ENCODE measurements around the gene KCNJ9.

Gene KCNJ9

GRCh38 chr1:160089883-160090282 is 8.5 kb downstream of the KCNJ9 start:
- no peak for DNase-seq

DNA sequence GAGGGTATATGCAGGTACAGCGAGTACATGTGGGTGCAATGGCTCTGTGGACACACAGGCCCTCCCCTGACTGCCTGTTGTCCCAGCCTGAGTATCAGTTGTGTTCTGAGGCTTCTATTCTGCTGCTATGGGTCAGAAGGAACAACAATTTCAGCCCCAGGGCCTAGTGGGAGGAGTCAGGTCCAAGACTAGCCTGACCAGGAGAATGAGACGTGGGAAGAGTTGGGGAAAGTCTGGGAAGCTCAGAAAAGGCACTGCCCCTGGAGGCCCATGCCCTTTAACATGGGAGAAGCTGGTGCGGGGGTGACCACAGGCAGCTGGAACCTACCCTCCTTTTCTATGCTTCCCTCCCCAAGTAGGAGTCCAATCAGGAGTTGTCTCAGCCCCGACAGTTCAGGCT is 9.4 kb downstream of the KCNJ9 start:
- no peak for DNase-seq

- DNase-seq, result no peak
Measured at GRCh38 chr1:160091666-160092223, 10.4 kb downstream of the KCNJ9 start.

DNA sequence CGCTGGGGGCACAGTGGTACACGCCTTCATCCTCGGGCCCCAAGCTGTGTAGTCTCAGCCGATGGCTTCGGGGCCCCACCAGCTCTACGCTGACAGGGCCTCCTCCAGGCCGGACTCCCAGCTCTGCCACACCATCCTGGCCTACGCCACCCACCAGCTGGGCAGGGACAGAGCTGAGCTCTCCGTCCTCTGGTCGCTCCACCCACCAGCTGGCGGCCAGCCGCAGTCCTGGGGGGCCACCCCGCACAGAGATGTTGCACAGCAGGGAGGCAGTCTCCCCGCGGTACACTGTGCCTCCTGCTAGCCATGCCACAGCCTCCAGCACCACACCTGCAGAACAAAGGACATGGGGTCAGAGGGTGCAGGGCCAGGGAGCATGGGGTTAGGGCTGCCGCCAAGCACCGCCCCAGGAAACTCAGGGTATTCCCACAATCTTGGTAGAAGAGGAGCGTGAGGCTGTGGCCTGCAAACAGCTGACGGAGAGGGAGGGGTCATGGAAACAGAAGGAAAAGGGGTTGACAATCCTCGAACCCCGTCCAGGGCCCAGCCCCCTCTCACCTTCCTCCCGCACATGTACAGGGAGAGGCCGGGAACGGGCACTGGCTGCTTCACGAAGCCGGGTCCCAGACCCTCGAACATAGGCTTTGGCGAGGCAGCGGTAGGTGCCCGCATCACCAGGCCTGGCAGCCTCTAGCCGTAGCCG is 11.2 kb downstream of the KCNJ9 start:
- DNase-seq, result no peak

GRCh38 chr1:160093069-160093395 is 11.7 kb downstream of the KCNJ9 start:
- DNase-seq, result no peak

GRCh38 chr1:160093624-160094290 is 12.4 kb downstream of the KCNJ9 start:
- no peak for DNase-seq

- DNase-seq, result no peak
Measured at GRCh38 chr1:160094291-160094625, 12.9 kb downstream of the KCNJ9 start.

DNA sequence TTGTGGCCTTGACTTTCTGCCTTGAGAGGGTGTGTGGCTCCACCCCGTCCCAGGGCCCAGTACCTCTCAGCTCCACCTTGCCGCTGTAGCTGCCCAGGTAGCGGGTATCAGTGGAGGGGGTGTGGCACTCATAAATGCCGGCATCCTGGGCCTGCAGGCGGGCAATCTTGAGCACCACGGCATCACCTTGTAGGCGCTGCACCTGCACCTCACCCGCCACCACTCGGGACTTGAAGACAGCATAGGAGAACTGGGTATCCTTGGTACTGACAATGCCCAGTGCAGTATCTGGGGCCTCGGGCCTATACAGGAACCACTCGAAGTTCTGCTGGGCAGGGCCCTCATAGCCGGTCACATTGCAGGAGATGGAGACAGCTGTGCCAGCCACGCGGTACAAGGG is 13.5 kb downstream of the KCNJ9 start:
- DNase-seq, result no peak

DNA sequence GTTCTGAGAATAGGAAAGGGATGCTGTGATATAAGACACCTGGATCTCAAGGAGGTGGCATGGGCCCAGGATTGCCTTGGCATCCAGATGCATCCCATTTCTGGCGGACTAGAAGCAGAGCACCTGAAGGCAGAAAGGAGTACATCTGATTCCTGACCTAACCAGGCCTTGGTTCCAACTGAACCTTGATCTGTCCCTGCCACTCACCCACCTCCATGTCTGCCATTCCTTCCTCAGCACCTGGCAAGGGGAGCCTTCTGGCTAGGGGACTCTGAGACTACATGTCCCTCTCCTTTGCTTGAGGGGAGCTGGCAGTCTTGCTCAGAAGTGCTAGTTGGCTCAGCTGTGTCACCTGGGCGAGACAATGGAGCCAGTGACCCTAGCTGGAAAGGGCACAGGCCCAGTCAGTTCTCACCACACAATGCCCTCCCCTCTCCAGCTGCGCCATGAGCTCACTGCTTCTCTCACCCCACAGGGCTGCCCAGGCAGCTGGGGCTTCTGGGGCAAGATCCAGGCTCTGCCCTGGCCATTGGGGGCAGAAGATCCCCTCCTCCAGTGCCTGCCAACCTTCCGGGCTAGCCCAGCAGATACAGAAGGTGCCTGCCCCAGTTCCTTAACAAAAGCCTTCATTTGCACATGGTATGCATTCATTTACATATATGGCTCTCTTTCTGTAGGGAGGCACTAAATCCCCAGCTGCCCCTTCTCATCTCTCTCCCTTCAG is 14.2 kb downstream of the KCNJ9 start:
- no peak for DNase-seq

DNA sequence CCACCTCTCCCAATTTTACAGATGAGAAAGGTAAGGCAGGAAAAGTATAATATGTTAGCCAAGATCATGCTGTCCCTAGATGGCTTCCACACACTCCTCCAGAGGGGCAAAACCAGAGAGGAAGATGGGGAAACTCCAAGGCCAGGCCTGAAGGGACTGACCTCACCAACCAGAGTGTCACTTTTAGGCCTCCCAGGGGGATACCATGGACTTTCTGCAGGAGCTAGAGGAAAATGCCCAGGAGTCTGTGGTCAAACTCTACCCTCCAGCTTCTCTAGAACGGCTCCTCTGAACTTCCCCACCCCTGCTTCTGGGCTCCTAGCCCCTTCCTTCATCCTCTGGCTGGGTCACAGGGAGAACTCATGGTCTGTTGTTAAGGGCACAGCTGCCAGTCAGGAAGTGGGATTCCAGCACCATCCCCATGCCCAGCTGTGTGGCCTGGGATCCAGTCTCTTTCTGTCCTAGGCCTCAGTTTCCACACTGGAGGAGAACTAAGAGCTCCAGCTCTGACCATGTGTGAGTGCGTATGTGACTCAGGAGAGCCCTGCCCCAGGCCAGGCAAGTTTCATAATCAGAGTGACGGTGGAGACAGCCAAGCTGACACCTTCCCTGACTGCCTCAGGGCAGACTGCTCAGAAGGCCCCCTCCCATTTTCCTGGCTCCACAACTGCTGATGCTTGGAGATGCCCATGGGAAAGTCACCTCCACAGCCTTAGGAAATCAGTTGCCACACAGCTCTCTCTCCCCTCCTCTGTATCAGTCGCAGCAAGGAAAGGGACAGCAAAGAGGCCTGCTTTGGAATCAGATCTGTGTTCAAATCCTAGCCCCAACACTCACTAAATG is 15.2 kb downstream of the KCNJ9 start:
- no peak for DNase-seq

DNA sequence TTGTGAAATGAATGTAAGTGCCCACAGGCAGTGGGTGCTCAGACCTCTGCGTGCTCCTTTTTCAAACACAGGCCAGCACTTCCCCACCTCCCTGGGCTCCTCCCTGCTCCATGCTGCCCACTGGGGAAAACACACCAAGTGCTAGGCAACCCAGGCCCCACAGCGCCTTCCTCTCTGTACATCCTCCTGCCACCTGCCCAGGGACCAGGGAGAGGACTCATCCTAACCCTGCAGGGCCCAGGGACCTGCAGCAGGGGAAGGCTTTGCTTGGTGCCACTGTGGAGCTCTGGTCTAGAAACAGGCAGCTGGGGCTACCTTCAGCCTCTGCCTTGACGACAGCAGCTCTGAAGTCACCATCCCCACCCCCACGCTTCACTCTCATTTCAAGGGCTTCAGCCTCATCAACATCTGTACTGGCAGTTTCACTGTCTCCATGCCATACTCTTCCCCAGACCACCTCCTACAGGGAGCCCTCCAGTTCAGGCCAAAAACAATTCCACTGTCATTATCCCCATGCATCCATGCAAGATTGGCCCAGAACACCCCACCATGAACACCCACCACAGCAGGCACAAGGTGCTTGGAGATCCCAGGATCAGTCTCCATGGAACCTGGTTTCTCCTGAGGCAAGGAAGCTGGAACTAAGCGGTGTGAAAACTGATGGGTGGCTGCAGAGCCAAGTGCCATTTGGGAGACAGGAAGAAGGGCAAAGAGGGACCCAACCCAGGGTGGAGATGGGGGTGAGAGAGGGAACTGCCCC is 16.0 kb downstream of the KCNJ9 start:
- no peak for DNase-seq

- DNase-seq, result peak; percentile 89
Measured at GRCh38 chr1:160097911-160098851, 16.8 kb downstream of the KCNJ9 start, which contains the start of gene IGSF8. Gene IGSF8, minus strand, starts transcription at chr1:160098619. Its CDS starts 147 bp downstream, at chr1:160098472.

DNA sequence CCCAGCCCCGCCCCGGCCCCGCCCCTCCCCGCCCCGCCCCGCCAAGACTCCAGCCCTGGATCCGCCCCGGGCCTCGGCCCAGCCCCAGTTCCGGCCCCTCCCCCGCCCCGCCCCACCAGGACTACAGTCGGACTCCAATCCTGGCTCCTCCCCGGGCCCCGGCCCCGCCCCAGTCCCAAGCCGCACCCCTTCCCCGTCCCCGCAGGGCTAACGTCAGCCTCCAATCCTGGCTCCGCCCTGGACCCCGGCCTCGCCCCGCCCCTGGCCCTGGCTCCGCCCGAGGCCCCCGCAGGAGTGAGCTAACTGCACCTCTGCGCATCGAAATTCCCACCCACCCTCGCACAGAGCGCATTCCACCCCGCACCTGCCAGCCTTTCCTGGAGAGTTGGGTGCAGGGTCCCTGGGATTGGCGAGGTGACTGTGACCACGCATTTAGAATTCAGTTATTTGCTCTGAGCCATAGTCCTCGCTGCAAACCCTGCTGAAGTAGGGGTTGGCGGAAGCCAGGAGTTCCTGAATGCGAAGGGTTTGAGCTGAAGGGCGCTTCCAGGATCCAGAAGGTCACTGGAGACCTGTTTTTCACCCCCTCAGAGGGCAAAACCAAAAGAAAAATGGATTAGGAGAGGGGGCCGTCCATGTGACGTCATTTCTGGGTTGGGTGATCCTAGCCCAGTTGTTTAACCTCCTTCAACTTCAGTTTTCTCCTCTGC is 17.7 kb downstream of the KCNJ9 start:
- peak; percentile 99 for DNase-seq

GRCh38 chr1:160099716-160100375 is 18.5 kb downstream of the KCNJ9 start:
- DNase-seq, result no peak

GRCh38 chr1:160101037-160101716 is 19.8 kb downstream of the KCNJ9 start:
- peak; percentile 63 for DNase-seq

DNA sequence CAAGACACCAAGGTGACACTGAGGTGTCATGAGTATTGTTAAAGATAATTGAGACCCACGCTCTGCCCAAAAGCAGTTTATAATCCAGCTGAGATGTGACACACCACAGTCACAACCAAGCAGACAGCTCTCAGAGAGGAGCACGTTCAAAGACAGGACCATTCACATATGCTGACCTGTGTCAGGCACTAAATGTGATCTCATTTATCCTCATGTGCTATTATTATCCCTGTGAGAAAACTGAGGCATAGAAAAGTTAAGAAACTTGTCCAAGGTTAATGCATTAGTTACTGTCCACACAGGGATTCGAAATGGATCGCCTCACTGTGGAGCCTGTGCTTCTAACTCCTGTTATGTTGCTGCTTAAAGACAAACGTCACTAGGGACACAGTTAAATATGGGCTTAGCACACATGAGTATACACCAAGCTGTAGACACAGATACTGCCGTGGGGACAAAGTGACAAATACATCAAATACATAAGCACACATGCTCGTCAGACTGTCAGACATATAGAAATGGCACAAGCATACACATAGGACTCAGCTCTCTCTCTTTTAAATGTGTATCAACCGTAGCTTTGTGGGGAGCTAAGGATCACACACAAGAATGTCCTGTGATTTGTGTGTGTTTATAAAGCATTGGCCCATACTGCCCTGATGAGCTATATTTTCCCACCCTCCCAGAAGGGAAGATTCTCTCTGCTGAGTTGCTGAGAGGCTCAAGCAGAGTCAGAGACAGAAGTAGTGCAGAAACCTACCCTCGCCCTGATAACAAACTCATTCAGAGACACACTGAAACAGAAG is 20.6 kb downstream of the KCNJ9 start:
- DNase-seq, result no peak

GRCh38 chr1:160103658-160104408 is 22.5 kb downstream of the KCNJ9 start:
- DNase-seq, result no peak
